ACC112 (cell line): ENCODE results near the gene ARPC2.
A peak's percentile ranks its signal among the peaks of the same experiment; 100 is the strongest.

Experiments used
- H2AFZ ChIP-seq: fragments of 200-600 bp; sonication (generic); one replicate; pipeline ENCODE4 v1.6.0; 2017; ENCODE audit warnings: antibody characterized with exemption, low read length; ENCODE audit not compliant: unreplicated experiment
- H3K27ac ChIP-seq: fragments of 200-600 bp; sonication (generic); 2 replicates; pipeline ENCODE4 v1.5.1; 2014; ENCODE audit warnings: low read depth, mild to moderate bottlenecking, antibody characterized with exemption, low read length, moderate library complexity
- H3K27me3 ChIP-seq: fragments of 200-600 bp; sonication (generic); 2 replicates; pipeline ENCODE4 v1.6.1; 2014; ENCODE audit warnings: mild to moderate bottlenecking, antibody characterized with exemption, low read length, moderate library complexity, mixed read lengths; ENCODE audit not compliant: insufficient read depth
- H3K36me3 ChIP-seq: fragments of 200-600 bp; sonication (generic); 2 replicates; pipeline ENCODE4 v1.6.1; 2016; ENCODE audit warnings: mild to moderate bottlenecking, antibody characterized with exemption, low read length, moderate library complexity, mixed read lengths; ENCODE audit not compliant: insufficient read depth
- H3K4me1 ChIP-seq: fragments of 200-600 bp; sonication (generic); one replicate; pipeline ENCODE4 v1.6.1; 2016; ENCODE audit warnings: low read length, mixed read lengths; ENCODE audit not compliant: insufficient read depth, unreplicated experiment, control insufficient read depth
- H3K4me3 ChIP-seq: fragments of 200-600 bp; sonication (generic); 2 replicates; pipeline ENCODE4 v1.5.1; 2014; ENCODE audit warnings: mild to moderate bottlenecking, low read depth, low read length
- H3K79me2 ChIP-seq: fragments of 200-600 bp; sonication (generic); one replicate; pipeline ENCODE4 v1.6.0; 2016; ENCODE audit warnings: low read length; ENCODE audit not compliant: control insufficient read depth, unreplicated experiment, insufficient read depth

ARPC2 gene

GRCh38 chr2:218186876-218187275 is 30.1 kb upstream of the ARPC2 start:
- Histone ChIP-seq H2AFZ (peak overlapping the region; percentile 47), H3K79me2 (no peaks in the 10 kb centered on the region), H3K27ac (no peak overlapping the region), H3K36me3 (no peaks in the 10 kb centered on the region), H3K27me3 (peaks cover 30% of the 10 kb centered on the region), H3K4me1 (no peaks in the 10 kb centered on the region), H3K4me3 (no peak overlapping the region)

DNA sequence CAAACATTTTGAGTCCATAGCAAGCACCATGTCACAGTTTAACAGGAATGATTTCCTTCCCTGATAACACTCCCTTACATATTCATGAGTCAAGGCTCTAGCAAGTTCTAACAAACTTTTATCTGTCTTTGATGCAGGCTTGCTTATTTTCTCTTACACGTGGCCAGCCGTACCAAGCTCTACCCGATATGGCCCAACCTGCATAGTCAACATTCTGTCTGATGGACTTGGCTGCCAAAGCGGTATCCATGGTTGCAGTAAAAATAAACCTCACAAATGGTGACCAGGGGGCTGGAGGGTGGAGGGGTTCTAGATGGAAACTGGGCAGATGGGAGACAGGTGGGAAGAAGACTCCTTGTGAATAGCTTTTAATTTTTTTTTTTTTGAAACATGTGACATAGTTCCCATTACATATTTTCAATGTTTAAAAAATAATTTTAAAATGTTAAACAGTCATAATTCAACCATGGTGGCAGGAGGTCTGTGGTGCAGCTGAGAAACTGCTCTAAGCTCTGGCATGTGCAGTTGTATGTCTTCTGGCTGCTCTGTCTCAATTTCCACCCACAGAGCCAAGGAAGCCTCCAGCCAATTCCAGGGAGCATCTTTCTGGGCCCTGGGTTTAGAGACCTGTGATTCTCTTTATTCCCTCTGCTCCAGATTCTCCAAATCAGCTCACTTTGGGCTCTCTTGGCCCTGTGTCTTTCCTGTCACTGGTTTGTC is 29.5 kb upstream of the ARPC2 start:
- Histone ChIP-seq H3K79me2 (no peaks in the 10 kb centered on the region), H3K27ac (no peak overlapping the region), H3K4me3 (no peak overlapping the region), H3K36me3 (no peaks in the 10 kb centered on the region), H2AFZ (no peak overlapping the region), H3K27me3 (peaks cover 28% of the 10 kb centered on the region), H3K4me1 (no peaks in the 10 kb centered on the region)

DNA sequence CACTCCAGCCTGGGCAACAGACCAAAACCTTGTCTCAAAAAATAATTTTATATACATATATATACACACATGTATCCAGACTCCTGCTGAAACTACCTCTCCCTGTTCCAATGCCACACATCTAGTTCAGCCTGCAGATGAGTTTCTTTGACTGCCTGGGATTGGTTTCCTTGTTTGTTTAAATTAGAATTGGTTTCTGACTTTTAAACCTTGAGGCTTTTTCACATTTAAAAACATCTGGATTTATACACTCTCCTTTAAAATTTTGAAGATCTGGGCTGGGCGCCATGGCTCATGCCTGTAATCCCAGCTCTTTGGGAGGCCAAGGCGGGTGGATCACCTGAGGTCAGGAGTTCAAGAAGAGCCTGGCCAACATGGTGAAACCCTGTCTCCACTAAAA is 28.5 kb upstream of the ARPC2 start:
- H3K36me3 ChIP-seq: no peaks in the 10 kb centered on the region
- no peak overlapping the region for H3K4me3 ChIP-seq
- no peak overlapping the region for H3K27ac ChIP-seq
- H3K4me1 ChIP-seq: no peaks in the 10 kb centered on the region
- no peaks in the 10 kb centered on the region for H3K79me2 ChIP-seq
- H2AFZ ChIP-seq: no peak overlapping the region
- peaks cover 20% of the 10 kb centered on the region for H3K27me3 ChIP-seq

DNA sequence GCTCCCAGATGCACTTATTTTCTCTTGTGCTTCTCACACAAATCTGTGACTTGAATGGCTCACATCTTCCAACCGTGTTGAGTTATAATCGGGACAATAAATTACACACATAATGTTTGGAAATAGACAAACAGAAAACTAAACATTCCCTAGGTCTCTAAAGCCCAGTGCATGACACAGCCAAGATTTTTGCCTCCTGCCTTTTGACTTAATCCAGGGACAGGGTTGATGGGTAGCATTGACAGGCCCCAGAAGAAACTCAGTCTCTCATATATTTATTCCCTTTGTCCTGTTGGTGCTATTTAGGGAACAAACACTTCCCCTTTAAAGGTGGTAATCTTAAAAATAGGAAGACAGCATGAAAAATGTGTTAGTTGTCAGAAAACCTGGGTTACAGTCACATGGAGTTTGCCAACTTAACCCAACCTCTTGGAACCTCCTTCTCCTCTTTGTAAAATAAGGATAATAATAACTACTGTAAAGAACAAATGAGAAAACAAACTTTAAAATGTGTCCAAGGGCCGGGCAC is 24.0 kb upstream of the ARPC2 start:
- no peak overlapping the region for H3K27ac ChIP-seq
- no peak overlapping the region for H2AFZ ChIP-seq
- no peaks in the 10 kb centered on the region for H3K79me2 ChIP-seq
- no peaks in the 10 kb centered on the region; the same call in 1 of the 2 replicates for H3K27me3 ChIP-seq
- no peaks in the 10 kb centered on the region for H3K4me1 ChIP-seq
- H3K36me3 ChIP-seq: no peaks in the 10 kb centered on the region
- no peak overlapping the region for H3K4me3 ChIP-seq

- Histone ChIP-seq H3K36me3 (no peaks in the 10 kb centered on the region), H3K27me3 (peaks cover 2% of the 10 kb centered on the region), H3K27ac (no peak overlapping the region), H2AFZ (no peak overlapping the region), H3K4me1 (no peaks in the 10 kb centered on the region), H3K4me3 (no peak overlapping the region), H3K79me2 (no peaks in the 10 kb centered on the region)
Measured at GRCh38 chr2:218193701-218194100, 23.3 kb upstream of the ARPC2 start.

GRCh38 chr2:218194880-218195279 is 22.1 kb upstream of the ARPC2 start:
- no peak overlapping the region for H3K4me3 ChIP-seq
- H3K4me1 ChIP-seq: no peaks in the 10 kb centered on the region
- H3K79me2 ChIP-seq: no peaks in the 10 kb centered on the region
- no peak overlapping the region for H3K27ac ChIP-seq
- H3K36me3 ChIP-seq: no peaks in the 10 kb centered on the region
- no peak overlapping the region for H2AFZ ChIP-seq
- peaks cover 11% of the 10 kb centered on the region for H3K27me3 ChIP-seq

GRCh38 chr2:218196974-218197373 is 20.0 kb upstream of the ARPC2 start:
- no peaks in the 10 kb centered on the region for H3K79me2 ChIP-seq
- peaks cover 15% of the 10 kb centered on the region for H3K27me3 ChIP-seq
- H2AFZ ChIP-seq: no peak overlapping the region
- no peaks in the 10 kb centered on the region for H3K36me3 ChIP-seq
- H3K4me1 ChIP-seq: no peaks in the 10 kb centered on the region
- no peak overlapping the region for H3K4me3 ChIP-seq
- H3K27ac ChIP-seq: no peak overlapping the region

DNA sequence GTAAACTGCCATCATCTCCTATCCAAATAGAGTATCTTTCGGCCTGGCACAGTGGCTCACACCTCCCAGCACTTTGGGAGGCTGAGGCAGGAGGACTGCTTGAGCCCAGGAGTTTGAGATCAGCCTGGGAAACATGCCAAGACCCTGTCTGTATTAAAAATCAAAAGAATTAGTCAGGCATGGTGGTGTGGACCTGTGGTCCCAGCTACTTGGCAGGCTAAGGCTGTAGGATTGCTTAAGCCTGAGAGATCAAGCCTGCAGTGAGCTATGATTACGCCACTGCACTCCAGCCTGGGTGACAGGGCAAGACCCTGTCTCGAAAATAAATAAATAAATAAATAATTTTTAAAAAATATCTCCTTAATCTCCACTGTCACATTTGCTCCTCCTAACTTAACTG is 14.7 kb upstream of the ARPC2 start:
- Histone ChIP-seq H3K79me2 (no peaks in the 10 kb centered on the region), H3K27me3 (peaks cover 15% of the 10 kb centered on the region), H3K4me3 (no peak overlapping the region)

GRCh38 chr2:218209078-218209477 is 7.9 kb upstream of the ARPC2 start:
- Histone ChIP-seq H3K36me3 (no peaks in the 10 kb centered on the region), H3K27ac (no peak overlapping the region), H3K4me1 (no peaks in the 10 kb centered on the region), H3K4me3 (no peak overlapping the region), H3K27me3 (0 out of 2 replicates have a peak, but pooled peaks cover 8% of the 10 kb centered on the region), H2AFZ (no peak overlapping the region), H3K79me2 (no peaks in the 10 kb centered on the region)

More for the DNA sequence above, 14.7 kb upstream of the ARPC2 start:
- H3K36me3 ChIP-seq: no peaks in the 10 kb centered on the region
- H2AFZ ChIP-seq: no peak overlapping the region
- no peaks in the 10 kb centered on the region for H3K4me1 ChIP-seq
- no peak overlapping the region for H3K27ac ChIP-seq

DNA sequence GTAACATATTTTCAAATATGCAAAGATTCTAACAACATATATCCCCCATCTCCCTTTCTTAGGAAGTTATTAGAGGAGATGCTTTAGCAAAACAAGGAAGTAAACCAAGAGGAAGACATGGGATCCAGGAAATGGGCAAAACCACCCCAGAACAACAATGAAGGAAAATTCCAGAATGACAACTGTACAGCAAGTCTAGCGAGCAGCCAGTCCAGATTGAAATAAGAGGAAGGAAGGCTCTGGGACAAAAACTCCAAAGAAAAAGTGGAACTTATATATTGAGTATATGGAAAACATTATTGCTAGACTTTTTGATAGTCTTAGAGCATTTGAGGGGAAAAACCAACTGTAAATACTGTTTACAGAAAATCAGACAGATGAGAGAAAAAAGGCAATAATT is 2.9 kb upstream of the ARPC2 start:
- Histone ChIP-seq H3K4me1 (peaks cover 8% of the 10 kb centered on the region), H3K27me3 (0 out of 2 replicates have a peak, but pooled peaks cover 5% of the 10 kb centered on the region), H3K4me3 (no peak overlapping the region), H3K27ac (no peak overlapping the region), H3K79me2 (peaks cover 28% of the 10 kb centered on the region), H2AFZ (no peak overlapping the region), H3K36me3 (no peaks in the 10 kb centered on the region)

DNA sequence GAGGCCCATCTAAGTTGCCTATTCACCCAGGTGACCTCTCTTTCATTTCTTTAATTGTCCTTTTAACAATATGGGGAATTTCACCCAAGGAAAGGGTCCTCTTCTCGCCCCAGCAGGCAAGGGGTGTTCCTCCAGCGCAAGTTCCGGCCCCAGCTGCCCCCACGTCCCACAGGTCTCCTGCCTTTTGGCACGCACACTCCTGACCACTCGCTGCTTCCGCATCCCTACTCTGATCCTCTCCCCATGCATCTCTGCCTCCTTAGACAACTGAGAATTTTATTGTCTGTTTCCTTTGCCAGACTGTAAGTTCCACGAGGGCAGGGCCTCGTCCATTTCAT is 684 bp upstream of the ARPC2 start:
- H3K4me1 ChIP-seq: peaks cover 28% of the 10 kb centered on the region

More for the DNA sequence above, 684 bp upstream of the ARPC2 start:
- H2AFZ ChIP-seq: peak overlapping the region; percentile 96
- no peaks in the 10 kb centered on the region for H3K27me3 ChIP-seq
- peaks cover 50% of the 10 kb centered on the region for H3K79me2 ChIP-seq
- H3K4me3 ChIP-seq: peak overlapping the region; percentile 99
- H3K36me3 ChIP-seq: 0 out of 2 replicates have a peak, but pooled peaks cover 5% of the 10 kb centered on the region
- H3K27ac ChIP-seq: peak overlapping the region; percentile 93
